Measurements from ENCODE around the gene PWWP2A.
A peak's percentile ranks its signal among the peaks of the same experiment; 100 is the strongest.
"Not testable (repeated sequence)": the region's sequence is repeated elsewhere in the genome, so short reads cannot be mapped to it uniquely, and the experiment has no call there.

The PWWP2A gene

GRCh38 chr5:160119142-160119904, at the start of gene PWWP2A:
PWWP2A (minus strand) TSS chr5:160119450; CDS start chr5:160119388, 62 bp downstream.
- peak; percentile 97 to 100 (median 99) for DNase-seq
- intact Hi-C loops (cut with DNase I) = loop anchor here (2.0 to 10.0 kb wide), 2 partner anchors 45 to 275 kb away; no protein-coding TSS in a partner anchor

GRCh38 chr5:160167624-160168165, 48.4 kb upstream of the PWWP2A start:
- no peak for DNase-seq
- intact Hi-C loops (cut with DNase I) = no loop called here

DNA sequence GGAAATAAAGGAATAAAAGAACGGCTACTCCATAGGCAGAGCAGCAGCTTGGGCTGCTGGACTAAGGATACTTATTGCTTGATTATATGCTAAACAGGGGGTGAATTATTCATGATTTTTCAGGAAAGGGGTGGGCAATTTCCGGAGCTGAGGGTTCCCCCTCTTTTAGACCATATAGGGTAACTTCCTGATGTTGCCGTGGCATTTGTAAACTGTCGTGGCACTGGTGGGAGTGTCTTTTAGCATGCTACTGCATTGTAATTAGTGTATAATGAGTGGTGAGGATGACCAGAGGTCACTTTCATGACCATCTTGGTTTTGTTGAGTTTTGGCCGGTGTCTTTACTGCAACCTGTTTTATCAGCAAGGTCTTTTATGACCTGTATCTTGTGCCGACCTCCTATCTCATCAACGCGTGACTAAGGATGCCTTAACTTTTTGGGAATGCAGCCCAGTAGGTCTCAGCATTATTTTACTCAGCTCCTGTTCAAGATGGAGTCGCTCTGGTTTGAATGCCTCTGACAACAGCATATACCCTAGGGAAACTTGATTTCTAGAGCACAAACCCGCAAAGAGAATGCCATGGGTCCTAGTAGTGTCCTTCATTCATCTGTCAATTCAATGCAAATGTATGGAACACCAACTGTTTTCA, 47.8 kb upstream of the PWWP2A start:
- DNase-seq = no peak
- intact Hi-C loops (cut with DNase I) = no loop called here

DNA sequence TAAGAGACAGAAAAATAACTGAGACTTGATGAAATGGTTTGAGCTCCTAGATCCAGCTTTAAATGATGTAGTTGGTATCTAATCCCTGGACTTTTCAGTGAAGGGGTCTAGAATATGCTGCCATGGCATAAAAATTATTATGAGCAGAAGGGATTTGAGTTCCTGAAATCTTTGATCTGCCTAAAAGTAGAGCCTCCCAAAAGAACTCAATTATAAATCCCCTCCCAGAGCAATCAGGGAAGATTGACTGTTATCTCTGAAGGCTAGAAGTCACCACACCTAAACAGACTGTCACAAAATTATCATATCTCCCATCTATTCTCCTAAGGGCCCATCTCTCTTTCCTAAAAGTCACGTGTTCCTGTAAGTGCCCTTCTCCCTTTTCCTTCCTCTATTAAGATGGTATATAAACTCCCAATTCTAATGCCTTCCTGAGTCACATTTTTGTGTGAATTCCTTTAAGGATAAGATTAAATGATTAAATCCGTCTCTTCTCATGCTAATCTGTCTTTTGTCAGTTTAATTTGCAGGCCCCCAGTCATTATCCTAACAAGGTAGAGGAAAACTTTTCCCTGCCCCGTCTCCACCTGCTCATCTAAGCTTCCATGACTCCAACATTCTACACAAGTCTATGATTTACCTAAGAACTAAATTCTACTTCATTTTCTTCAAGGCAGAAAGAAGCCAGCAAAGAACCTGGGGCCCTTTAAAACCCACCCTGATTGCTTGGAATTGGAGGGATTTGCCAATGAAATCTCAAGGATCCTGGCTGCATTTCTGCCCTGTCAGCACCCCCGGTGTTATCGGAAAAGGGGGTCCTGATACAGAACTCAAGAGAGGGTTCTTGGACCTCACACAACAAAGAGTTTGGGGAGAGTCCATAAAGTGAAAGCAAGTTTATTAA, 47.1 kb upstream of the PWWP2A start:
- intact Hi-C loops (cut with DNase I) = no loop called here

GRCh38 chr5:160165137-160166068, 46.2 kb upstream of the PWWP2A start:
- intact Hi-C loops (cut with DNase I) = loop anchor here (2.0 kb wide), 1 partner anchor 47 kb away; the partner anchor contains the start of gene PWWP2A
- DNase-seq = peak; percentile 74 to 96 (median 89)

More for the DNA sequence above, 47.1 kb upstream of the PWWP2A start:
- DNase-seq = no peak

GRCh38 chr5:160162910-160163309, 43.7 kb upstream of the PWWP2A start:
- intact Hi-C loops (cut with DNase I) = no loop called here
- DNase-seq = no peak

DNA sequence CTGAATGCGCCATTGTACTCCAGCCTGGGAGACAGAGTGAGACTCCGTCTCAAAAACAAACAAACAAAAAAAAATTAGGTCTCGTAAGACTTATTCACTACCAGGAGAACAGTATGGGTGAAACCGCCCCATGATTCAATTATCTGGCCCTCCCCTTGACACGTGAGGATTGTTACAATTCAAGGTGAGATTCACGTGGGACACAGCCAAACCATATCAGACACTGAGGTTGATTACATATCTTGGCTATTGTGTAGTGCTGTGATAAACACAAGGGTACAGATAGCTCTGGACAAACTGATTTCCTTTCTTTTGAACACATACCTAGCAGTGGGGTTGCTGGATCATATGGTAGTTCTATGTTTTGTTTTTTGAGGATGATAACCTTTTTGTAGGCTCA, 42.4 kb upstream of the PWWP2A start:
- intact Hi-C loops (cut with DNase I) = no loop called here
- DNase-seq = no peak

DNA sequence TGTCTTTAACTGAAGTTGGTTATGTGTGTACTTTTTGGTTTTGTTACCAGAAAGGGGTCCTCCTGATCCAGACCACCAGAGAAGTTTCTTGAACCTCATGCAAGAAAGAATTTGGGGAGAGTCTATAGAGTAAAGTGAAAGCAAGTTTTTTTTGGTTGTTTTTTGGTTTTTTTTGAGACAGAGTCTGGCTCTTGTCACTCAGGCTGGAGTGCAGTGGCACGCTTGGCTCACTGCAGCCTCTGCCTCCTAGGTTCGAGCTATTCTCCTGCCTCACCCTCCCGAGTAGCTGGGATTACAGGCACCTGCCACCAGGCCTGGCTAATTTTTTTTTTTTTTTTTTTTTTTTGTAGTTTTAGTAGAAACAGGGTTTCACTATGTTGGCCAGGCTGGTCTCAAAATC, 41.6 kb upstream of the PWWP2A start:
- intact Hi-C loops (cut with DNase I) = not testable (repeated sequence)

DNA sequence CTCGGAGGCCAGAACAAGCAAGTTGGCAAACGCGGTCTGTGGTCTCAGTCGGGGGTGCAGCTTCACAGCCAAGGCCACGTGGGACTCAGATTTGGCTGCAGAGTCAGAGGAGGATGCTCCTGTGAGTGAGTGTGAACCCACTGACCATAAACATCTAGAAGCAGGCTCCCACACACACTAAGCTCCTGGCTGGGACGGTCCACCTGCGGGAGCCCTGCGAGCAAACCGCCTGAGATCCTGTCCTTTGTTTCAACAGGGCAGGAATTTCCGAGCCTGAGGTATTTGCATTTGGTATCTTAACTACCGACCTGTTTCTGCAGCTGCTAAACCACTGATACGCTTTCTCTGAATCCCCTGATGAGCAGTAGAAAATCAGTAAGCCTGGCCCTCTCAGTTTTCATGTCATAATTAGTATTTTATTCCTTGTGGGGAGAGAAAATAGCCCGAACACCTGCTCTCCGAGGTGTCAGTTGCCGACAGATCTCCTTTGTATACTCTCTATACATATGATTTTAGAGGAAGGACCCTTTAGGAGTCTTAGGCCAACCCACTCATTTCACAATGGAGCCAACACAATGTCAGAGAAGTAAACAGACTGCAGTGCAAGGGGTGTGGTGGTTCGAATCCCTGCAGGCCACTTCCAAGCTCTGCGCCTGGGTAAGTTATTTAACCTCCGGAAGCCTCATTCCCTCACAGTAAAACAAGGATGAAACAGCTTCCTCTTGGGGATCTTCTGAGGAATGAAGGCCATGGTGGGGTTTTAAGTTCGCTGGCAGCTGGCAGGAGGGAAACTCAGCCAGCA, 40.9 kb upstream of the PWWP2A start:
- DNase-seq = no peak

More for the DNA sequence above, 41.6 kb upstream of the PWWP2A start:
- not testable (repeated sequence) for DNase-seq

DNA sequence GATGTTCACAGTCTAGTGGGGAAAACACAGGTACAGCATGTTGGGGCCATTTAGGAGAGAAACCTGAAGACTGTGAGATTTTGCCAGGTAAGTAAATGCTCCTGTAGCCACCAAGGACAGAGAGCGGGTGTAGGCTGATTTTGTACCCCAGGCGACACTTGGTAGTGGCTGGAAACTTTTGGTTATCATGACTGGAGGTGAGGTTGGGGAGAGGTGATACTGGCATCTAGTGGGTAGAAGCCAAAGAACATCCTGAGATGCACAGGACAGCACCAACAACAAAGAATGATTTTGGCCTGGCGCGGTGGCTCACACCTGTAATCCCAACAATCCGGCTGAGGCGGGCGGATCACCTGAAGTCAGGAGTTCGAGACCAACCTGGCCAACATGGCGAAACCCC, 38.8 kb upstream of the PWWP2A start:
- DNase-seq = no peak
- intact Hi-C loops (cut with DNase I) = no loop called here

More for the DNA sequence above, 40.9 kb upstream of the PWWP2A start:
- intact Hi-C loops (cut with DNase I) = no loop called here

DNA sequence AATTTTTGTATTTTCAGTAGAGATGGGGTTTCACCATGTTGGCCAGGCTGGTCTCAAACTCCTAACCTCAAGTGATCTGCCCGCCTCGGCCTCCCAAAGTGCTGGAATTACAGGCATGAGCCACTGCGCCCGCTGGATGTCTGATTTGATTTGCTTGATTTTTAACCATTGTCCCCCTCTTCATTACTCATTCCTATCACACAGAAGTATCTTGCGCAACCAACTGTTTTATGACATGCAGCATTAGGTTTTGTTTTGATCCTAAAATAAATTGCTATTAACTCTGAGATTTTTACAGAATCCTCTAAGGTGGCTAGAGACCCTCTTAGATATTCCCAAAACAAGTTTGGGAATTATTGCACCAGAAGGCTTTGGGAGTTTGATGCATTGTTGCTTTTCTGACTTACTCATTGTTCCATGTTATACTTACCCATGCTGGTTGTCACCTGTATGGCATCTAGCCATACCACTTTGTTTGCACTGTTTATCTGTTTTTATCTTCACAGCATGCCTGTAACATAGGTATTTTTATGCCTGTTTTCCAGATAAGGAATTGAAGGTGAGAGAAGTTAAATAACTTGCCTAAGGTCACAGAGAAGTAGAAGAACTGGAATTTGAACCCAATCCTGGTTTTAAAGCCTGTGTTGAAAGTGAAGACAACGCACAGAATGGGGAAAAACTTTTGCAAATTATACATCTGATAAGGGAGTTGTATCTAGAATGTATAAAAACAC, 35.9 kb upstream of the PWWP2A start:
- DNase-seq = no peak
- intact Hi-C loops (cut with DNase I) = no loop called here

- no peak for DNase-seq
- intact Hi-C loops (cut with DNase I) = no loop called here
Measured at GRCh38 chr5:160152901-160153300, 33.7 kb upstream of the PWWP2A start.

DNA sequence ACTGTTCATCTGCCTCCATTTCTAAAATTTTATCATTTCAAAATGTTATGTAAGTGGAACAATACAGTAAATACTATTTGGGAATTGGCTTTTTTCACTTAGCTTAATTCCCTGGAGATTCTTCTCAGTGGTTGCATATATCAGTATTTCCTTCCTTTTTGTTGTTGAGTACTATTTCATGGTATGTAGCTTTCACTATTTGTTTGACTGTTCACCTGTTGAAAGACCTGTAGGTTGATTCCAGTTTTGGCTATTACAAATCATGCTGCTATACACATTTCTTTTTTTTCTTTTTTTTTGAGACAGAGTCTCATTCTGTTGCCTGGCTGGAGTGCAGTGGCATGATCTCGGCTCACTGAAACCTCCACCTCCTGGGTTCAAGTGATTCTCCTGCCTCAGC, 33.0 kb upstream of the PWWP2A start:
- DNase-seq = no peak
- intact Hi-C loops (cut with DNase I) = no loop called here

- DNase-seq = no peak
- intact Hi-C loops (cut with DNase I) = no loop called here
Measured at GRCh38 chr5:160151017-160151416, 31.8 kb upstream of the PWWP2A start.

DNA sequence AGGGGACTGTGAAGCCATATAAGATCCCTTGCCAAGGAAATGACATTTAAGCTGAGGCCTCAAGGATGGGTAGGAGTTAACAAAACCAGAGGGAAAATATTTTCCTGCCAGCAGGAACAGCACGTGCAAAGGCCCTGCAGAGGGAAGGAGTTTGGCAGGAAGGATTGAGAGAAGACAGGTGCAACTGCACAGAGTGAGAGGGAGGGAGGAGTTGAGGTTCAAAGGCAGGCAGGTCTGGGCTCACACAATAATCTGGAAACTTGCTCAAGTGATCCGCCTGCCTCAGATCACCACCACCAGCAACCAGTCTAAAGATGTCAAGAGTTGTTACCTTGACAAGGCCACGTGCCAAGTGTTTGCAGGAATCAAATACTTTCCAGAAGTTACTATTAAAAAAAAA, 31.1 kb upstream of the PWWP2A start:
- intact Hi-C loops (cut with DNase I) = no loop called here

GRCh38 chr5:160144436-160144835, 25.2 kb upstream of the PWWP2A start:
- DNase-seq; intact Hi-C loops (cut with DNase I): not testable (repeated sequence)

More for the DNA sequence above, 31.1 kb upstream of the PWWP2A start:
- DNase-seq = no peak

DNA sequence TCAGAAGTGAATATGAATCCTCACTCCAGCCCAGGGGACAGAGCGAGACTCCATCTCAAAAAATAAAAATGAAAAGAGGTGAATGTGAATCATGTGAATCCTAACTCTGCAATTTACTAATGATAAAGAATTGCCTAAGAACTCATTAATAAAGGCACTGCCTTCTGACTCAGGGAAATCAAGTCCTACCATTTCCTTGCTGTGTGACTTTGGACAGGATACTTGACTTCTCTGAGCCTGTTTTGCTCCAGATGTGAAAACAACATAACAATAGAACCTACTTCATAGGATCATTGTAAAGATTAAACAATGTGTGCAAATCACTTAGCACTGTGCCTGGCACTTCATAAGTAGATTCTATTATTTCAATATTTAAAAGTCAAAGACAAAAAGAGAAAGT, 15.1 kb upstream of the PWWP2A start:
- DNase-seq = no peak
- intact Hi-C loops (cut with DNase I) = no loop called here
